T-helper 2 cell treated with Interferon-gamma antibody and Interleukin-4, amounts not matched to agents 100 ng/mL and 5 ng/mL, for 36 hours (primary cell): Measurements from ENCODE around the gene RELB. TPM values are rescaled to one million over a fixed set of nuclear protein-coding genes. Genes with fewer than 3 reads are reported as not detected.
"Not testable (repeated sequence)": the region's sequence is repeated elsewhere in the genome, so short reads cannot be mapped to it uniquely, and the experiment has no call there.

Experiments used
- intact Hi-C: fragments of 100-400 bp; cut with micrococcal nuclease; formaldehyde crosslinking; loops from one replicate; pipeline ENCODE4 v1.15.1; 2023
- total RNA-seq: library from RNA; stranded (reverse); gene quantifications from 2 replicates; pipeline ENCODE4 v1.2.3, GENCODE V29; 2022

The RELB gene
- total RNA-seq, 1 donor from 2014 or later, result 33.1 TPM

GRCh38 chr19:44985445-44985844 is 15.8 kb upstream of the RELB start:
- intact Hi-C loops, result no loop called here

DNA sequence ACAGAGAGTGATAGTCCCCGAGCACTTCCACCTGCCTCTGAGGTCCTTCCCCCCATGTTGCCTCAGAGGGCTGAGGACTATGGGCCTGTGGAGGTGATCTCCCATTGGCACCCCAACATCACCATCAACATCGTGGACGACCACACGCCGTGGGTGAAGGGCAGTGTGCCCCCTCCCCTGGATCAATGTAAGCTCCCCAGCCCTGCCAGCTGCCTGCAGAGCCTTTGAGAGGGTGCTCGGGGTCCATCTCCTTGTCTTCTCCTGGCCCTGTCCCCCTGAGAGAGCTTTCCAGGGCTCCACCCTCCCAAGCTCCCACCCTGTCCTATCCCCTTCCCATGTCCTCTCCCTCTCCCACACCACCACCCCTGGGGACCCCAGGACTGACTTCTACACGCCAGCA is 14.9 kb upstream of the RELB start:
- intact Hi-C loops, result no loop called here

DNA sequence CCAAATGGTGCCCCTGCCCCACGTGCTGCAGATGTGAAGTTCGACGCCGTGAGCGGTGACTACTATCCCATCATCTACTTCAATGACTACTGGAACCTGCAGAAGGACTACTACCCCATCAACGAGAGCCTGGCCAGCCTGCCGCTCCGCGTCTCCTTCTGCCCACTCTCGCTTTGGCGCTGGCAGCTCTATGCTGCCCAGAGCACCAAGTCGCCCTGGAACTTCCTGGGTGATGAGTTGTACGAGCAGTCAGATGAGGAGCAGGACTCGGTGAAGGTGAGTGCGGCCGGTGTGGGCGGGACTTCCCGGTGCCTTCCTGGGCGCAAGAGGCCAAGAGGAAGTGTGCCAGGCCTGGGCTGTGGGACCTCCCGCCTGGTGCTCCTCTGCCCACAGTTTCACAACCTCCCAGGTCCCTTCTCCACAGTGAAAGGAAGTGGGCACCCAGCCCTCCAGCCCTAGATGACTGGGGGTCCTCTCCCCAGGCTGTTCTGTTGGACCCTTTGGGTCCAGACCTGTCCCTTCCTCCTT is 14.1 kb upstream of the RELB start:
- intact Hi-C loops, result no loop called here

- intact Hi-C loops, result no loop called here
Measured at GRCh38 chr19:44988273-44988672, 13.0 kb upstream of the RELB start.

DNA sequence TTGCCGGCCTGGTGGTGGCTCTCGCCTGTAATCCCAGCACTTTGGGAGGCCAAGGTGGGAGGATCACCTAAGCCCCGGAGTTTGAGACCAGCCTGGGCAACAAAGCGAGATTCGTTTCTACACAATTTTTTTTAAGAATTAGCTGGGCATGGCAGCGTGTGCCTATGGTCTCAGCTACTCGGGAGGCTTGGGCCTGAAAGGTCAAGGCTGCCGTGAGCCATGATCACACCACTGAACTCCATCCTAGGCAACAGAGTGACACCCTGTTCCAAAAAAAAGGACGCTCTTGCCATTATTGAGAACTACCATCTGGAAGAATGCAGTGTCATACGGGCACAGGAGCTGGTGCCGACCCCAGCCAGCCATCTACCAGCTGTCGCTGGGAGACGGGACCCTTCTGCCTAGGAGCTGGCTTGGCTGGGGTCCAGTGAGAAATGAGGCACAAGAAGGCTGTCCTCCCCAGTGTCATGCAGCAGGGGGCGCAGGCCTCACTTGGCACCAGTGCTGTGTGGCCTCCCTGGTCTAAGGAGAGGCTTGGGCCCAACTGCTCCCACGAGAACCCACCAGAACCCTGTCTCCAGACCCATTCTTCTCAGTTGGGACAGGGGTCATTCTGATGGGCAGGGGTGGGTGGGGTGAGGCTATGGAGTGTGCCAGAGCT is 12.2 kb upstream of the RELB start:
- intact Hi-C loops, result loop anchor here (1.0 kb wide), 1 partner anchor 70 kb away; no protein-coding TSS in a partner anchor

DNA sequence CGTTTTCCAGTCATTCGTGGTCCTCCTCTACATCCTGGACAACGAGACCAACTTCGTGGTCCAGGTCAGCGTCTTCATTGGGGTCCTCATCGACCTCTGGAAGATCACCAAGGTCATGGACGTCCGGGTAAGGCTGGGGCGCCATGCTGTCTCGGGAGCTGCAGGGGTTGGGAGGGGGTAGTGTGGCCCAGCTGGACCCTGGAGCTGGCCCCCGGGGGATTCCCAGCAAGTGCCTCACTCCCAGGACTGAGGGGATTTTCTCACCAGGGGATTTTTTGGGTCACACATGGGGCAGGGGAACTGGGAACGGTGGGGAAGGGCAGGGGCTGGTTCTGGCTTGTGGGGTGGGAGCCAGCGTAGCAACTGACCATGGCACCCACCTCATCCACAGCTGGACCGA is 10.8 kb upstream of the RELB start:
- intact Hi-C loops, result loop anchor here (1.0 kb wide), 1 partner anchor 11 kb away; the partner anchor contains the start of gene RELB

- intact Hi-C loops, result loop anchor here (1.0 kb wide), 1 partner anchor 10 kb away; the partner anchor contains the start of gene RELB
Measured at GRCh38 chr19:44990966-44991365, 10.3 kb upstream of the RELB start.

DNA sequence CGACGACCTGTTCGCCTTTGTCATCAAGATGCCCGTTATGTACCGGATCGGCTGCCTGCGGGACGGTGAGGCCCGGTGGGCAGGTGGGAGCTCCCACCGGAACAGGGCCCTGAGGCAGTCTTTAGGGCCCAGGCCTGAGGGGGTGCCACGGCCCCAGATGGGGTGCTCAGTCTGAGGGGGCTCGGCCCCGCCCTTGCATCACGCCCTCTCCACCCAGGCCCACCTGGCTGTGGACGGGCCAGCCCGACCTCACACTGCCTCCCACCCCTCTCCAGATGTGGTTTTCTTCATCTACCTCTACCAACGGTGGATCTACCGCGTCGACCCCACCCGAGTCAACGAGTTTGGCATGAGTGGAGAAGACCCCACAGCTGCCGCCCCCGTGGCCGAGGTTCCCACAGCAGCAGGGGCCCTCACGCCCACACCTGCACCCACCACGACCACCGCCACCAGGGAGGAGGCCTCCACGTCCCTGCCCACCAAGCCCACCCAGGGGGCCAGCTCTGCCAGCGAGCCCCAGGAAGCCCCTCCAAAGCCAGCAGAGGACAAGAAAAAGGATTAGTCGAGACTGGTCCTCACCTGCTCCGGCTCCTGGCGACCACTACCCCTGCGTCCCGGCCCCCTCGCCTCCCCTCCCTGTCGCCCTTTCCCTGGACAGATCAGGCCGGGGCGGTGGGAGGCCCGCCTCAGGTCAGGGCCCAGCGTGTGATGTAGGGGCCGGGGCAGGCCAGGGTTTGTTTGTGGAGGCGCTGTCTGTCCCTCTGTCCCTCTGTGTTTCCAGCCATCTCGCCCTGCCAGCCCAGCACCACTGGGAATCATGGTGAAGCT is 8.7 kb upstream of the RELB start:
- intact Hi-C loops, result no loop called here

DNA sequence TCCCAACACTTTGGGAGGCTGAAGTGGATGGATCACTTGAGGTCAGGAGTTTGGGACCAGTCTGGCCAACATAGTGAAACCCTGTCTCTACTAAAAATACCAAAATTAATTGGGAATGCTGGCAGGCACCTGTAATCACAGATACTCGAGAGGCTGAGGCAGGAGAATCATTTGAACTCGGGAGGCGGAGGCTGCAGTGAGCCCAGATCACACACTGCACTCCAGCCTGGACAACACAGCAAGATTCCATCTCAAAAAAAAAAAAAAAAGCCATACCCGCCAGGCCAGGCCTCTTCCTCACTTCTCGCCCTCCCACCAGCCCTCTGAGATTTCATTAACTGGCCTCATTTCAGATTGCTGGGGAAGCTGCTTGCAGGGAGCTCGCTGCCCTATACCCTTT is 7.7 kb upstream of the RELB start:
- intact Hi-C loops, result no loop called here

- intact Hi-C loops, result no loop called here
Measured at GRCh38 chr19:44993926-44994537, 7.2 kb upstream of the RELB start.

DNA sequence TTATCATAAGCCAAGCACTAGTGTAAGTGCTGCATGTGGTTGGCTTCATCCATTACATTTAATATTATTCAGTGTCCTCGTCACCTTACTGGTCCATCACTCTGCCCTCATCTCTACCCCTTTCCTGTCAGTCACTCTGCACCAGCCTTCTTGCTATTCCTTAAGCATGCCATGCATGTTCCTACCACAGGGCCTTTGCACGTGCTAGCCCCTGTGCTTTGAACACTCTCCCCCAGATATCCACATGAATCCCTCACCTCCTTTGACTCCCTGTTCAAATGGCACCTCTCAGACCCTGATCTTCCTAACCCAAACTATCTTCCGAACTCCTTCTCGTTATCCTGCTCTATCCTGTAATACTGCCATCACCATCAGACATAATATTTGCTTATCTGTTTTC is 3.2 kb upstream of the RELB start:
- intact Hi-C loops, result no loop called here

GRCh38 chr19:44999131-44999925 is 1.9 kb upstream of the RELB start:
- intact Hi-C loops, result not testable (repeated sequence)

GRCh38 chr19:45000665-45001064 is 599 bp upstream of the RELB start:
- intact Hi-C loops, result loop anchor here (1.0 to 5.0 kb wide), 3 partner anchors 10 to 1498 kb away; partner anchors contain the start of genes PHLDB3 and PPP1R37

DNA sequence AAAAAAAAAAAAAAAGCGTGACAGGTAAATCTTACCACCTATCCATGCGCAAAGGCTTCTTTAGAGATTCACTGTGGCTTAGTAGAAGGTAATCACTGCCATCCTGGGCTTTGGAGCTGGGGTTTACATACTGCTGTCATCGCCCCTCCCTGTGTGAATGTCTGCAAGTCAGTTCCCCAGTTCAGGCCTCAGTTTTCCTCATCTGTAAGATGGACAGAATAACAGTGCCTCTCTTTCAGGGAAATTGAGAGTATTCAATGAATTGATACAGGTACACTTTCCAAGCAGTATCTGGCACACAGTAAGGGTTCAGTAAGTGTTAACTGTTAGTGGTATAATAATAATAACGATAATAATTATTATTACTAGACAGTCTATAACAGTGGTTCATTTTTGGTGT is 2.2 kb downstream of the RELB start:
- intact Hi-C loops, result loop anchor here (2.0 to 5.0 kb wide), 3 partner anchors 89 to 1501 kb away; partner anchors contain the start of genes PHLDB3 and PPP1R37

GRCh38 chr19:45005787-45006186 is 4.5 kb downstream of the RELB start:
- intact Hi-C loops, result no loop called here

GRCh38 chr19:45008552-45008951 is 7.3 kb downstream of the RELB start:
- intact Hi-C loops, result no loop called here

GRCh38 chr19:45009625-45010255 is 8.5 kb downstream of the RELB start:
- intact Hi-C loops, result no loop called here

DNA sequence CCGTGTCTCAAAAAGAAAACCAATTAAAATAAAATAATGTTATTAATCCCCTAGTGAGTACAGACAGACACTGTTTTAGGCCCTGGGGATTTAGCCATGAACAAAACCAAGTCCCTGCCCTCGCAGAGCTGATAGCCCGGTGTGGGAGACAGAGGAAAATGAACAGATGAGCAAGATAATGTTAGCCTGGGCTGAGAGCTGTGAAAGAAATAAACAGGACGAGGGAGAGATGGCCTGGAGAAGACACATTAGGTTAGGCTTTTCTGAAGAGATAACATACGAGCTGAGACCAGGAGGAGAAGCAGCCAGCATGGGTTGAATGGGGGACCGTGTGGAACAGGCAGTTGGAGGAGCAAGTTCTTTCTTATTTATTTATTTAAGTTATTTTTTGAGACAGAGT is 9.0 kb downstream of the RELB start:
- intact Hi-C loops, result no loop called here

- intact Hi-C loops, result no loop called here
Measured at GRCh38 chr19:45011959-45012358, 10.7 kb downstream of the RELB start.
